T-helper 2 cell (primary cell): ENCODE data around the gene MAN1C1.

Source experiments
- DNase-seq, 5 experiments: peaks; one replicate each; pipeline versions ENCODE4 v3.0.0 to v3.0.0-alpha.2; 2012 to 2022
- total RNA-seq, 2 donors: gene quantifications; one replicate each; lab custom pipeline; 2026; lab: John Stamatoyannopoulos, UW

The MAN1C1 gene
- 55.2 to 80.4 reads per million in 2 donors for total RNA-seq

DNA sequence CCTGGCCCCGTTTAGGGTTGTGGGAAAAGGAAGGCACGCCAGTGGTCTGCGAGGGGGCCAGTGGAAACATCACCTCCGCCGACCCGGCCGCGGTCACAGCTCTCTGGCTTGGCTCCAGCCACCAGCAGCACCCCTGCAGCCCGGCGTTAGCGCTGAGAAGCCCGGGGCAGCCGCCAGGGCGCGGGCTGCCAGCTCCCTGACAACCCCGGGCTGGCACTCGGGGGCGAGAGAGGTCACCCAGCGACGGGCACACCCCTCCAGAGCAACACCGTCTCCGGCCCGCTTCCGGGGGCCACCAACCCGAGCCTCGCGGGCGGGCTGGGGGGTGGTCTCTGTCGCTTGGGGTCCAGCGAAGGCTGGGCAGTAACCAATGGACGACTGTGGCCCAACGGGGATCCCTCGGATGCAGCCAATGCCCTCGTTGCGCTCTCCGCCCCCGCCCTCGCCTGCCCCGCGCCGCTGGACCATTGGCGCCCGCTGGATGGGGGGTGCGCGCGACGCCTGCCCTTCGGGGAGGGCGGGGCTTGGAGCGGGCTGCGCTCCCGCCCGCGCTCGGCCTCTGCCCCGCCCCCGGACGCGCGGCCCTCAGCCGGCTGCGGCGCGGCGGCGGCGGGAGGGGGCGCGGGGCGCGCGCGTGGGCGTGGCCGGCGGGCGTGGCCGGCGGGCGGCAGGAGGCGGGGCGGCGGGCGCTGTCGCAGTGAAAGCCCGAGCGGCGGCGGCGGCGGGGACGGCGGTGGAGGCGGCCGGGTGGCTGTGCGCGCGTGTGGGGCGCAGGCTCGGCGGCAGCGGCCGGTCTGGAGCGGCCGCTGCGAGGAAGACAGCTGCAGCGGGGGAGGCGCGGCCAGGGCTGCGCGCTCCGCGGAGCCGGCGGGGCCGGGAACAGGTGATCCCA lies at the start of gene MAN1C1:
Gene MAN1C1 (plus strand): TSS at position 697 of the 892 bp plus-strand sequence. CDS start 1,007 bp downstream, outside the sequence.
- DNase-seq, result peak; percentile 49 to 82 (median 77)

DNA sequence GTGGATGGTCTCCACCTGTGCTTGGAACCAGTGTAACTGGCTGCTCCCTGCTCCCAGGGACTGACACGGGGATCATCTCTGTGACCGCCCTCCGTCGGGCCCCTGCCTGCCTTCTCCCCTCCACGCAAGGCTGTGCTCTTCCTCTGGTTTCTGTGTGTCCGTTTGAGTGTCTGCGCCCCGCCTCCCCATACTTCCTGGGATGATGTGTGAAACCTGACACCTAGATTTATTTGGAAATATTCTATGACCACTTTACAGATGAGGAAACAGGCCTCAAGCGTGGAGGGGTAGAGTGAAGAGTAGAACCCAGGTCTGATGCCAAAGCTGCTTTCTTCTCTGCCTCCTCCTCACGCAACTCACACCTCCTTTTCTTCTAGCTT lies 48.9 kb upstream of the MAN1C1 start:
- no peak for DNase-seq

DNA sequence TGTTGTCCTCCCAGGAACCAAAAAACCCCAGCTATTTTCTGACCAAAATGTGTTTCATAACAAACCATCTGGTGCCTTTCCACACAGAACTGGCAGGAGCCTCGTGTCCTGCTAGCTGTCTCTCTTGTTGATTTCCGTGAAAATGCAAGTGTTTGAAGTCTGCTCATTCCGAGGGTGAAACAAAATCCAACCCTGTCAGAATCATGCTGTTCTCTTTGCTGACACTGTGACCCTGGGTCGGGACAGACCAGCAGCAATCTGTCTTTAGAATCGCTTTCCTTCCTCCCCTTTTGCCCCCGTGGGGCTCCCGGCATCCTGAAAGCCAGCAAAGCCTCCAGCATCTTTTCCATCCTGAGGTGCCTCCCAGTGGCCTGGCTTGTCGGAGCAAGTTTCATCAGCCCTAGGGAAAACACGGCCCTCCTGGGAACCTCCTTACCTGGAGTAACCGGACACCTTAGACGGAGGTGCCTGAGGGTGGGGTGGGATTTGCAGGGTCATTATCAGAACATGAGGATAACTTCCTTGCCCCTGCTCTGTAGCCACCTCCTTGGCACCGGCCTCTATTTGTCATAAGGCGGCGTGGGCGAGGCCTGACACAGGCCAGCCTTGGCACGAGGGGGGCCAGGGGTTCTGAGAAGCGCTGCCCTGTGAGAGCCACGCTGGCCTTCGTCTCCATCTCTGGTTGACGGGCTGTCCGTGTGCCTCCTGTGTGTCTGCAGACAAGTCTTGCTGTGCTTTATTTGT lies 48.3 kb upstream of the MAN1C1 start:
- DNase-seq, result no peak

GRCh38 chr1:25568834-25569596 lies 47.6 kb upstream of the MAN1C1 start:
- DNase-seq, result no peak

DNA sequence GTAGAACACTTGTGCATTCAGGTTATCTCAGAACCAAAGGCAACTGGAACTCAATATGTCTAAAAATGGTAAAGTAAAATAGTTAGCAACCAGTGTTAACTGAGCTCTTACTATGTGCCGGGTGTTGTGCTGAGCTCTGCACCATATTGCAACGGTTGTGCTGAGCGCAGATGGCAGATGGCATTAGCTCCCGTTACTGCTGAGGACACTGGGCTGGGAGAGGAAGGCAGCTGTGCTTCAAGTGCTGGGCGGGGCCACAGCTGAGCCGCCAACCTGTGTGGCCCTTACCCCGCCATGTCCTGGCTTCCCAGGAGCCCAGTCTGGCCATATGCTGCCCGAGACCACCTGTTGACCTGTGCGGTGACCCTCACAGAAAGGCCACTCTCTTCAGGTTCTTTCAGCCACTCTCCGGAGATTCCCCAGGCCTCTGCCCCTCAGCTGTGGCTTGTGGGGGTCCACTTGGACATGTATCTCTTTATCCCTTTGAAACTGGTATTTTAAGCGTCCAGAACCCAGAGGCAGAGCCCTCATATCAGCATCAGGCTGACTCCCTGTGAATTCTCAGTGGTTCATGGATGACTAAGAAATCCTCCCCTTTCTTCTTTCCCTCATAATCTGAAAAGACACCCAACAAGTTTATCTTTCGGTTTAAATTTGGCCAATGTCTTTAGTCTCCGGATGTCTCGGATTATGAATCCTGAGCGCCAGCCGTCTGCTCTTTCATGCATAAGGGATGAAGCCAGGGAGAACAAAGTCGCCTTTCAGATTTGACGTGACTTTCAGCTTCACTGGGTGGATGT lies 46.8 kb upstream of the MAN1C1 start:
- no peak for DNase-seq

DNA sequence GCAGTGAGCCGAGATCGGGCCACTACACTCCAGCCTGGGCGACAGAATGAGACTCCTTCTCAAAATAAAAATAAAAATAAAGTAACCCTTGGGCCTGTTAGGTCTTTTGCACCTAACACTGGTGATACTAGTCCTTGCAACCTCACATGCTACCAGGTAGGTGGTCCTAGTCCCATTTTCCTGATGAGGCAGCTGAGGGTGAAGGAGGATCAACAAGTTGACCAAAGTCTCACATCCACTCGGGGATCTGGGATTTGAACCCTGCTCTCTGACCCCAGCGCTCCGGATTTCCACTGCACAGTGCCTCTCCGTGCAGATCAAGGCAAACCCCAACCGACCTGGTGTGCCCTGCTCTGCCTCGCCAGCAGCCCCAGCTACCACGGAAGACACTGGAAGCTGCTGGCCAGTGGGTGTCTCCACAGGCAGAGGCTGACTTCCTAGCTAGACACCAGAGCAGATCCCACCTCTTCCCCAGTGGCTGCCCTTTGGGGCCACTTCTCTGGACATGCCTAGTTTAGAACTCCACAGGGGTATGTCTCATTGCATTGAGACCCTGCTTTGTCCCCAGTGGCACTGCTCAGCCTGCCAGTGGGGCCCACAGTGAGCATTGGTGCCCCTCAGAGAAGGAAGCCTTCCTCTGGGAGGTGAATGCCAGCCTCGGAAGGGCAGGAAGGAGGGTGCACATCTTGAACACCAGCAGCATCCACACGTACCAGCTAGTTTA lies 45.6 kb upstream of the MAN1C1 start:
- DNase-seq, result no peak

DNA sequence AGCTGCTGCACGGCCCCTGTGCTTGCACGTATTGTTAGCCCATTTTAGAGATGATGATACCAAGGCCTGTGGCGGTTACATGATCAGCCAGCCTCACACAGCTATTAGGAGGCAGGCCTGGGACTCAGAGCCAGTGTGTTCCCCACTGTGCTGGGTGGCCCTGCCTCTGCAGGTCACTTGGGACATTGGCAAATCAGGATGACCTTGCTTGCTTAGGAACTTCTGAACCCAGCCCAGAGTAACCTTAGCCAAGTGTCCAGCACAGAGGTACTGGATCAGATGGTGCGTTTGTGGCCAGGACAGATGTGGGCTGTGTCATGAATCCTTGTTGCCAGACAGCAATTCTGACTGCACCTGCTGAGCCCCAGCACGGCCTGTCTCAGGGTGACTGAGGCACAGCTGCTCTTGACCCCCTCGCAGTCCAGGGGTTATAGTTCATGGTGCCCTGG lies 45.0 kb upstream of the MAN1C1 start:
- DNase-seq, result no peak

- DNase-seq, result no peak
These were observed 44.5 kb upstream of the MAN1C1 start for GRCh38 chr1:25572107-25572506.

GRCh38 chr1:25572708-25573590 lies 43.6 kb upstream of the MAN1C1 start:
- DNase-seq, result peak in 3 of 5 experiments; percentile 25 to 50 (median 31)

DNA sequence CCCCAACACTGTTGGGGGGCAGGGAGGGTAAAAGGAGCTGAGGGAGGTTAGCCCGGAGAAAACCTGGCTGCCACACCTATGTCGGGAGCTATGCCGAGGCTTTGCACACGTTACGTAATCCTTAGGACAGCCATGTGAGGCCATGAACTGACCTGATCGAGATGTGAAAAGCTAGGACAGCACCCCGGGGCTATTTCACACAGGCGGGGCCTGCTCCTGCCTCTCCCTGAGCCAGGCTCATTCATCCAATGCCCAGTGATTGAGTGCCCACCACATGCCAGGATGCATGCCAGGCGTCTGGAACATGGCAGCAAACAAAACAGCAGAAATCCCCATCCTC lies 43.0 kb upstream of the MAN1C1 start:
- no peak for DNase-seq

DNA sequence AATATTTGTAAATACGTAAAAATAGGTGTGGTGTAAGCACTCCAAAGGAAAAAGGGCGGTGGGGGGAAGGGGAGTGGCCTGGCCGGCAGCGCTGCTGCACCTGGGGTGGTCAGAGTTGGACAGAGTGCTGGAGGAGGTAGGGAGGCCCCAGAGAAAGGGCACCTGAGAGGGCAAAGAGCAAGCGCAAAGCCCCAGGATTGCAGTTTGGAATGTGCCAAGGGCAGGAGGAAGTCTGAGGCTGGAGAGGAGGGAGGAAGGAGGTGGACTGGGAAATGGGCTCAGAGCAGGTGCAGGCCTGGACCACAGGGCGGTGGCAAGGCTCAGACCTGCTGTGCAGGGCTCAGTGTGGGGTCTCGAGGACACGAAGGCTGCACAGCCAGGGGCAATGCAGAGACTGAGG lies 42.6 kb upstream of the MAN1C1 start:
- no peak for DNase-seq

GRCh38 chr1:25575191-25575590 lies 41.4 kb upstream of the MAN1C1 start:
- no peak for DNase-seq

DNA sequence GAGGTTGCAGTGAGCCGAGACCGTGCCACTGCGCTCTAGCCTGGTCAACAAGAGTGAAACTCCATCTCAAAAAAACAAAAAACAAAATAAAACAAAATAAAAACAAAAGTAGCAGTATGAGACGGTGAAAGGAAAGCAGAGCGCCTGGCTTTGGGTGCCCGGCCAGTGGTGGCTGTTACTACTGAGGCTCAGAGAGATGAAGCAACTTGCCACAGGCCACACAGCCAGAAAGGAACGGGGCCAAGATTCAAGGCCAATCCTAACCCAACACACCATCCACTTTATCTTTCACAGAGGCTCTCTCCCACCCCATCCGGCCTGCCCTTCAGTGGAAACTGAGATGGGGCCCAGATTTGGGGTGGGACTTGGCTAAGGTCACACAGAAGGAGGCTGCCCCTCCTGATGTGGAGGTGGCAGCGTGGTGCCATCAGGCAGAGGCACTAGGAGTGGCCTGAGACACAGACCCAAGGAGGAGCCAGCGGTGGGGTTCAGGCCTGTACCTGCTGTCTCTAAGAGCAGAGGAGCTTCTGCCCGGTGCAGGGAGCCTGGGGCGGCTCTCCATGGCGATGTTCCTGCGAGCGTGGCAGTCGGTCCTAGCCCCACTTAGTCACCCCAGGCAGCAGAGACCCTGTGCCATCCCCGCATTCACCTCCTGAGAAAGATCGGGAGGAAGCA lies 40.0 kb upstream of the MAN1C1 start:
- DNase-seq, result no peak

- no peak for DNase-seq
These were observed 39.3 kb upstream of the MAN1C1 start for GRCh38 chr1:25577134-25577920.

GRCh38 chr1:25579292-25580252 lies 37.0 kb upstream of the MAN1C1 start:
- DNase-seq, result no peak

- DNase-seq, result no peak
These were observed 35.7 kb upstream of the MAN1C1 start for GRCh38 chr1:25580927-25581326.

GRCh38 chr1:25581764-25582163 lies 34.8 kb upstream of the MAN1C1 start:
- DNase-seq, result no peak
